NT2/D1 (cell line): ENCODE measurements around the gene GPD1.

Experiments
- SUZ12 ChIP-seq: IDR thresholded peaks from 2 replicates; pipeline ENCODE4 v1.6.1; 2011; ENCODE audit not compliant: insufficient read length, insufficient read depth; ENCODE audit errors: extremely low read depth
- YY1 ChIP-seq: IDR thresholded peaks from 2 replicates; pipeline ENCODE4 v1.6.1; 2011; ENCODE audit not compliant: insufficient read length, insufficient read depth
- ZNF274 ChIP-seq: IDR thresholded peaks from 2 replicates; pipeline ENCODE4 v1.6.1; 2011; ENCODE audit warnings: mild to moderate bottlenecking, low read depth, low read length

DNA sequence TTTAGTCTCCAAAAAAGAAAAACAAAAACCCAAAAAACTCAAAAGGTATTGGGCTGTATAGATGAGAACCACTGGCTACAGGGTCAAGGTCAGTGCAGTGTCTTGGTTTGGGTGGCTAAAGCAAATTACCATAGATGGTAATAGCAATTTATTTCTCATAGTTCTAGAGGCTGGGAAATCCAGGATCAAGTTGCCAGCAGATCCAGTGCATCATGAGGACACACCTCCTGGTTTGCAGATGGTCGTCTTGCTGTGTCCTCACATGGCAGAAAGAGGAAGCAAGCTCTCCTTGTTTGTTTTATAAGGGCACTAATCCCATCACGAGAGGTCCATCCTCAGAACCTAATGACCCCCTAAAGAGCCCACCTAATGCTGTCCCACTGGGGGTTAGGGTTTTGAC, 19.4 kb downstream of the GPD1 start:
- TF ChIP-seq SUZ12 (no peak), YY1 (no peak), ZNF274 (no peak)
